ENCODE data around the gene SYF2. TPM values are rescaled to one million over a fixed set of nuclear protein-coding genes. Genes with fewer than 3 reads are reported as not detected.

The SYF2 gene
- total and polyA plus RNA-seq, 2 of the 13 experiments (the other 11 are each of a cell fraction or from before 2014, with no cell fraction given) = 17.8 to 34.1 TPM

GRCh38 chr1:25239681-25240541 lies 7.6 kb upstream of the SYF2 start (continued):
- TF ChIP-seq ZNF20 (CRISPR knock-in tag; IDR thresholded peaks at IDR 0.05) (no peak), SRY (CRISPR knock-in tag; IDR thresholded peaks at IDR 0.05) (0 out of 2 replicates have a peak, but pooled peaks have one; percentile 23), ZNF256 (CRISPR knock-in tag; conservative IDR thresholded peaks at IDR 0.05) (0 out of 2 replicates have a peak, but pooled peaks have one; percentile 54), DBP (CRISPR knock-in tag; IDR thresholded peaks at IDR 0.05; ENCODE audit: not compliant biosample characterization) (no peak), SNAPC2 (CRISPR knock-in tag; IDR thresholded peaks at IDR 0.05) (no peak), ATF3 (CRISPR knock-in tag; IDR thresholded peaks at IDR 0.05) (no peak; the same call in 1 of the 2 replicates), GABPB1 (CRISPR knock-in tag; IDR thresholded peaks at IDR 0.05) (peak; percentile 94), KMT2A (CRISPR knock-in tag; IDR thresholded peaks at IDR 0.05) (peak; percentile 57), ZC3H13 (CRISPR knock-in tag; IDR thresholded peaks at IDR 0.05) (peak; percentile 57; the same call in 1 of the 2 replicates), GPBP1L1 (CRISPR knock-in tag; IDR thresholded peaks at IDR 0.05) (no peak), ELF4 (CRISPR knock-in tag; IDR thresholded peaks at IDR 0.05; ENCODE audit: borderline replicate concordance) (no peak; the same call in 1 of the 2 replicates), CBX5 (CRISPR knock-in tag; IDR thresholded peaks at IDR 0.05; ENCODE audit: borderline replicate concordance) (peak; percentile 37; the same call in 1 of the 2 replicates), MED8 (CRISPR knock-in tag; IDR thresholded peaks at IDR 0.05; ENCODE audit: insufficient replicate concordance) (peak; percentile 35), ZNF354B (CRISPR knock-in tag; IDR thresholded peaks at IDR 0.05) (no peak), ZNF44 (CRISPR knock-in tag; IDR thresholded peaks at IDR 0.05) (no peak), ZNF468 (CRISPR knock-in tag; IDR thresholded peaks at IDR 0.05) (no peak), FOXA3 (CRISPR knock-in tag; IDR thresholded peaks at IDR 0.05) (peak; percentile 48)

Measured in HepG2 (cell line).